NCI-H146 (cell line): ENCODE data around the gene MVK.

Source experiments
- DNase-seq: peaks from one replicate; lab custom pipeline; 2025; lab: John Stamatoyannopoulos, UW

The MVK gene

GRCh38 chr12:109573029-109573913 lies at the start of gene MVK, which contains the start of gene MMAB:
TSS of gene MVK (plus strand) at chr12:109573794. CDS start at chr12:109574823, 1,029 bp downstream.
TSS of gene MMAB (minus strand) at chr12:109573504. CDS start at chr12:109573480, 24 bp downstream.
- peak; percentile 100 for DNase-seq

GRCh38 chr12:109524466-109525278 lies 48.9 kb upstream of the MVK start:
- no peak for DNase-seq

- no peak for DNase-seq
Measured at GRCh38 chr12:109525279-109525585, 48.4 kb upstream of the MVK start.

GRCh38 chr12:109527489-109528123 lies 46.0 kb upstream of the MVK start:
- no peak for DNase-seq

- DNase-seq, result no peak
Measured at GRCh38 chr12:109529691-109530640, 43.6 kb upstream of the MVK start.

- no peak for DNase-seq
Measured at GRCh38 chr12:109531411-109531810, 42.2 kb upstream of the MVK start.

- no peak for DNase-seq
Measured at GRCh38 chr12:109532721-109533486, 40.7 kb upstream of the MVK start.

GRCh38 chr12:109533487-109533740 lies 40.2 kb upstream of the MVK start:
- no peak for DNase-seq

GRCh38 chr12:109534456-109534855 lies 39.1 kb upstream of the MVK start:
- DNase-seq, result no peak

GRCh38 chr12:109535231-109535862 lies 38.2 kb upstream of the MVK start:
- no peak for DNase-seq

GRCh38 chr12:109535863-109536250 lies 37.7 kb upstream of the MVK start:
- no peak for DNase-seq

- no peak for DNase-seq
Measured at GRCh38 chr12:109537136-109537535, 36.5 kb upstream of the MVK start.

- no peak for DNase-seq
Measured at GRCh38 chr12:109538191-109538863, 35.3 kb upstream of the MVK start.

GRCh38 chr12:109539508-109539907 lies 34.1 kb upstream of the MVK start:
- DNase-seq, result no peak

- DNase-seq, result no peak
Measured at GRCh38 chr12:109540526-109541412, 32.8 kb upstream of the MVK start.

GRCh38 chr12:109541413-109541726 lies 32.2 kb upstream of the MVK start:
- DNase-seq, result no peak

- no peak for DNase-seq
Measured at GRCh38 chr12:109542014-109542413, 31.6 kb upstream of the MVK start.

- no peak for DNase-seq
Measured at GRCh38 chr12:109542876-109543275, 30.7 kb upstream of the MVK start.

- no peak for DNase-seq
Measured at GRCh38 chr12:109544955-109545531, 28.6 kb upstream of the MVK start.
